ENCODE data around the gene NPIPB8.
"Not testable (repeated sequence)": the region's sequence is repeated elsewhere in the genome, so short reads cannot be mapped to it uniquely, and the experiment has no call there.

- TF ChIP-seq CHD2 (IDR thresholded peaks at IDR 0.05; ENCODE audit: low read depth, low read length); ZNF12 (CRISPR knock-in tag; IDR thresholded peaks at IDR 0.05); POLR2AphosphoS5 (IDR thresholded peaks at IDR 0.05; ENCODE audit: control insufficient read depth, insufficient read depth, low read depth, low read length); CBFB (CRISPR knock-in tag; IDR thresholded peaks at IDR 0.05): not testable (repeated sequence)
Measured at GRCh38 chr16:28602062-28602461, 35.8 kb upstream of the NPIPB8 start.

All from K562 (cell line).